MM.1S (cell line): ENCODE measurements around the gene TRIM39.

Experiments
- EZH2phosphoT487 ChIP-seq: fragments of 300-600 bp; sonication (generic); IDR thresholded peaks from 2 replicates; pipeline ENCODE4 v1.6.1; 2018; ENCODE audit warnings: antibody characterized with exemption, low read length
- TF ChIP-seq, protein P1 (sequence below): fragments of 300-600 bp; sonication (generic); IDR thresholded peaks from 2 replicates; pipeline ENCODE4 v1.5.1; 2016; ENCODE audit warnings: antibody characterized with exemption, low read length, mixed read lengths

DNA sequence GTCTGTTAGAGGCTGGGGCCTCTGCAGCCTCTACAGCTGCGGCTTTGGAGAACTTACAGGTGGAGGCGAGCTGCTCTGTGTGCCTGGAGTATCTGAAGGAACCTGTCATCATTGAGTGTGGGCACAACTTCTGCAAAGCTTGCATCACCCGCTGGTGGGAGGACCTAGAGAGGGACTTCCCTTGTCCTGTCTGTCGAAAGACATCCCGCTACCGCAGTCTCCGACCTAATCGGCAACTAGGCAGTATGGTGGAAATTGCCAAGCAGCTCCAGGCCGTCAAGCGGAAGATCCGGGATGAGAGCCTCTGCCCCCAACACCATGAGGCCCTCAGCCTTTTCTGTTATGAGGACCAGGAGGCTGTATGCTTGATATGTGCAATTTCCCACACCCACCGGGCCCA lies 2.6 kb downstream of the TRIM39 start:
- TF ChIP-seq, protein P1, sequence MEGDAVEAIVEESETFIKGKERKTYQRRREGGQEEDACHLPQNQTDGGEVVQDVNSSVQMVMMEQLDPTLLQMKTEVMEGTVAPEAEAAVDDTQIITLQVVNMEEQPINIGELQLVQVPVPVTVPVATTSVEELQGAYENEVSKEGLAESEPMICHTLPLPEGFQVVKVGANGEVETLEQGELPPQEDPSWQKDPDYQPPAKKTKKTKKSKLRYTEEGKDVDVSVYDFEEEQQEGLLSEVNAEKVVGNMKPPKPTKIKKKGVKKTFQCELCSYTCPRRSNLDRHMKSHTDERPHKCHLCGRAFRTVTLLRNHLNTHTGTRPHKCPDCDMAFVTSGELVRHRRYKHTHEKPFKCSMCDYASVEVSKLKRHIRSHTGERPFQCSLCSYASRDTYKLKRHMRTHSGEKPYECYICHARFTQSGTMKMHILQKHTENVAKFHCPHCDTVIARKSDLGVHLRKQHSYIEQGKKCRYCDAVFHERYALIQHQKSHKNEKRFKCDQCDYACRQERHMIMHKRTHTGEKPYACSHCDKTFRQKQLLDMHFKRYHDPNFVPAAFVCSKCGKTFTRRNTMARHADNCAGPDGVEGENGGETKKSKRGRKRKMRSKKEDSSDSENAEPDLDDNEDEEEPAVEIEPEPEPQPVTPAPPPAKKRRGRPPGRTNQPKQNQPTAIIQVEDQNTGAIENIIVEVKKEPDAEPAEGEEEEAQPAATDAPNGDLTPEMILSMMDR, result no peak
- no peak for TF ChIP-seq EZH2phosphoT487
